Ovary (tissue), 9 donors: ENCODE results near the gene CRY2. TPM values are rescaled to one million over a fixed set of nuclear protein-coding genes. Genes with fewer than 3 reads are reported as not detected.

Source experiments
- DNase-seq, 5 donors: peaks; one replicate each; pipeline ENCODE4 v3.0.0-alpha.2; 2019 to 2020
- H3K27ac ChIP-seq, 2 donors: fragments of 200-600 bp; one replicate each; pipeline versions ENCODE4 v1.5.1 to v1.8.0; 2019 to 2022
- H3K27me3 ChIP-seq: fragments of 200-600 bp; one replicate; pipeline ENCODE4 v1.8.0; 2022
- H3K36me3 ChIP-seq: fragments of 200-600 bp; sonication (generic); one replicate; pipeline ENCODE4 v1.5.1; 2019
- H3K4me1 ChIP-seq: one replicate; pipeline ENCODE4 v1.8.1; 2013; ENCODE audit warnings: mild to moderate bottlenecking, moderate library complexity; ENCODE audit not compliant: insufficient read depth
- H3K4me3 ChIP-seq: fragments of 200-600 bp; sonication (generic); one replicate; pipeline ENCODE4 v1.5.1; 2017
- H3K9me3 ChIP-seq, 2 donors: fragments of 200-600 bp in 1 of 2; sonication (generic) in 1 of 2; one replicate each; pipeline versions ENCODE4 v1.5.1 to v1.8.1; 2013 to 2019; ENCODE audit warnings: mild to moderate bottlenecking in 1 of 2, moderate library complexity in 1 of 2
- CTCF ChIP-seq, 3 donors: fragments of 450-650 bp in 2 of 3; fragments of 200-600 bp in 1 of 3; IDR thresholded peaks; one replicate each; pipeline versions ENCODE4 v1.5.1 to v1.8.0; 2016 to 2022; ENCODE audit warnings: antibody characterized with exemption in 3 of 3, mild to moderate bottlenecking in 1 of 3
- EP300 ChIP-seq: sonication (generic); formaldehyde crosslinking; IDR thresholded peaks from one replicate; pipeline ENCODE4 v1.6.1; 2017; ENCODE audit warnings: antibody characterized with exemption
- POLR2A ChIP-seq: fragments of 450-650 bp; IDR thresholded peaks from one replicate; pipeline ENCODE4 v1.6.1; 2017; ENCODE audit warnings: antibody characterized with exemption, mild to moderate bottlenecking, moderate library complexity
- WGBS, 3 donors: extraction: QIAGEN DNeasy Blood & Tissue Kit in 1 of 3; methylation state at CpG; one replicate each; pipeline versions ENCODE4 v1.1.5 to v1.1.7; 2013 to 2017; 5-methylcytosine and 5-hydroxymethylcytosine counted together
- intact Hi-C, 4 donors: fragments of 100-400 bp; cut with DNase I; formaldehyde crosslinking; loops; one replicate each; pipeline versions ENCODE4 v1.11.0 to v1.15.1; 2022 to 2023
- polyA plus RNA-seq, 2 donors: library from polyadenylated mRNA; stranded (reverse); fragments of 200-250 nt in 1 of 2; fragments of 350-450 nt in 1 of 2; fragmentation: Illumina TruSeq in 1 of 2; extraction: RNeasy Lipid Tissue Mini Kit (QIAGEN cat#74804) in 1 of 2; gene quantifications; one replicate each; pipeline ENCODE4 v1.2.3, GENCODE V29; 2013 to 2014
- total RNA-seq, 7 donors: library from RNA; depleted of rRNA in 2 of 7; stranded (reverse); fragments of >200 nt in 2 of 7; fragmentation: NEBNext Ultra II Directional in 3 of 7; extraction: Animal tissue kit (Norgen Biotek cat#: 25700) in 3 of 7; gene quantifications; one replicate each; pipeline versions ENCODE4 v1.1.0 to v1.2.4, GENCODE V29; 2016 to 2023
- donor health status: DM: no; HTN: no; CAD: no; lungs with moderate emphysema.
- donor health status: DM: no; HTN: no; CAD: no.
- donor health status: Bipolar disorder and iron deficiency.
- donor health status: DM: yes; HTN: yes; CAD: no.
- donor health status: DM: no; HTN: no; CAD: no.
- donor health status: DM: yes; HTN: yes; CAD: no.

CRY2 gene
- total and polyA plus RNA-seq, 9 donors, result 37.2 to 94.2 (median 51.9) TPM

GRCh38 chr11:45843158-45843924 is 3.9 kb upstream of the CRY2 start:
- no peaks in the 10 kb centered on the region for H3K27me3 ChIP-seq
- TF ChIP-seq CTCF (IDR thresholded peaks at IDR 0.05) (peak; percentile 74 to 93 (median 86)), EP300 (no peak), POLR2A (peak; percentile 2)
- H3K27ac ChIP-seq, result no peak overlapping the region
- peak; percentile 84 to 94 (median 89) for DNase-seq
- H3K36me3 ChIP-seq, result no peaks in the 10 kb centered on the region
- no peaks in the 10 kb centered on the region for H3K9me3 ChIP-seq
- 16 to 19% (median 16%) methylated on average over 22 of the region's 22 CpGs for WGBS, 3 donors
- H3K4me3 ChIP-seq, result no peak overlapping the region
- intact Hi-C loops, result no loop called here
- peaks cover 3% of the 10 kb centered on the region for H3K4me1 ChIP-seq

GRCh38 chr11:45844822-45845578 is 2.3 kb upstream of the CRY2 start:
- TF ChIP-seq EP300, result no peak
- TF ChIP-seq POLR2A, result no peak

GRCh38 chr11:45846174-45846675 is 1.1 kb upstream of the CRY2 start:
- Histone ChIP-seq H3K27me3 (no peaks in the 10 kb centered on the region), H3K9me3 (no peaks in the 10 kb centered on the region), H3K4me3 (peak overlapping the region; percentile 87), H3K36me3 (no peaks in the 10 kb centered on the region), H3K27ac (peak overlapping the region; percentile 21 to 88), H3K4me1 (peaks cover 12% of the 10 kb centered on the region)
- no peak for DNase-seq
- 76 to 85% (median 82%) methylated on average over 4 of the region's 4 CpGs for WGBS, 3 donors
- intact Hi-C loops, result loop anchor here in 1 of 4 donors (2.0 kb wide), 1 partner anchor 73 kb away; no protein-coding TSS in a partner anchor
- TF ChIP-seq CTCF (IDR thresholded peaks at IDR 0.05) (no peak), POLR2A (no peak), EP300 (no peak)

More at GRCh38 chr11:45844822-45845578, 2.3 kb upstream of the CRY2 start:
- 56 to 73% (median 72%) methylated on average over 3 of the region's 3 CpGs for WGBS, 3 donors
- Histone ChIP-seq H3K9me3 (no peaks in the 10 kb centered on the region), H3K27ac (no peak overlapping the region), H3K27me3 (no peaks in the 10 kb centered on the region), H3K36me3 (no peaks in the 10 kb centered on the region), H3K4me3 (no peak overlapping the region), H3K4me1 (peaks cover 8% of the 10 kb centered on the region)
- intact Hi-C loops, result no loop called here
- DNase-seq, result no peak

GRCh38 chr11:45847911-45848316 is 639 bp downstream of the CRY2 start:
- DNase-seq, result peak in 4 of 5 donors; percentile 41 to 68 (median 50)
- TF ChIP-seq POLR2A (no peak), CTCF (IDR thresholded peaks at IDR 0.05) (peak in 1 of 3 donors; percentile 29), EP300 (no peak)
- peaks cover 18% of the 10 kb centered on the region for H3K4me1 ChIP-seq
- WGBS, 3 donors, result 0 to 1% (median 1%) methylated on average over 16 of the region's 16 CpGs
- intact Hi-C loops, result loop anchor here in 1 of 4 donors (1.0 to 2.0 kb wide), 2 partner anchors 52 to 71 kb away; no protein-coding TSS in a partner anchor
- no peaks in the 10 kb centered on the region for H3K36me3 ChIP-seq
- H3K27ac ChIP-seq, result peak overlapping the region; percentile 88 to 91
- no peaks in the 10 kb centered on the region for H3K9me3 ChIP-seq
- peak overlapping the region; percentile 87 for H3K4me3 ChIP-seq
- H3K27me3 ChIP-seq, result no peaks in the 10 kb centered on the region
